ENCODE results near the gene LTBP4. TPM values are rescaled to one million over a fixed set of nuclear protein-coding genes. Genes with fewer than 3 reads are reported as not detected.

Gene LTBP4
- total and polyA plus RNA-seq, 10 donors = 26.5 to 197 (median 148) TPM

DNA sequence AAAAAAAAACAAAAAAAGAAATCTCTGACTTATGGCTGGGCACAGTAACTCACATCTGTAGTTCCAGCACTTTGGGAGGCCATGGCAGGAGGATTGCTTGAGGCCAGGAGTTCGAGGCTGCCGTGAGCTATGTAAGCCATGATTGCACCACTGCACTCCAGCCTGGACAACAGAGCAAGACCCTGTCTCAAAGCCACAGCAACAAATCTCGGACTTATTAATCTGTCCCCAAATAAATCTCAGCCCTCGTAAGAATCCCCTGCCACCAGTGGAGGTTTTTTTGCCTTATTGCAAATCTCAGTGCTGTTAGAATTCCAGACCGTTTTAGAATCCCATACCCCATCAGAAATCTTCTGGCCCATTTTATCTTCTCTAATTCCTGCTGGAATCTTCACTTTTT is 19.6 kb upstream of the LTBP4 start:
- H3K4me3 ChIP-seq = no peak overlapping the region
- no peaks in the 10 kb centered on the region for H3K9me3 ChIP-seq
- peak overlapping the region in 2 of 8 donors; percentile 93 to 97 for H3K27ac ChIP-seq
- H3K27me3 ChIP-seq (replicated peaks in 1 of 7) = no peaks in the 10 kb centered on the region
- H3K36me3 ChIP-seq = peaks cover 7 to 87% (median 72%) of the 10 kb centered on the region in 6 donors
- TF ChIP-seq POLR2AphosphoS5 (IDR thresholded peaks at IDR 0.05) (no peak), POLR2A (IDR thresholded peaks at IDR 0.05) (no peak)
- TF ChIP-seq, protein P1, sequence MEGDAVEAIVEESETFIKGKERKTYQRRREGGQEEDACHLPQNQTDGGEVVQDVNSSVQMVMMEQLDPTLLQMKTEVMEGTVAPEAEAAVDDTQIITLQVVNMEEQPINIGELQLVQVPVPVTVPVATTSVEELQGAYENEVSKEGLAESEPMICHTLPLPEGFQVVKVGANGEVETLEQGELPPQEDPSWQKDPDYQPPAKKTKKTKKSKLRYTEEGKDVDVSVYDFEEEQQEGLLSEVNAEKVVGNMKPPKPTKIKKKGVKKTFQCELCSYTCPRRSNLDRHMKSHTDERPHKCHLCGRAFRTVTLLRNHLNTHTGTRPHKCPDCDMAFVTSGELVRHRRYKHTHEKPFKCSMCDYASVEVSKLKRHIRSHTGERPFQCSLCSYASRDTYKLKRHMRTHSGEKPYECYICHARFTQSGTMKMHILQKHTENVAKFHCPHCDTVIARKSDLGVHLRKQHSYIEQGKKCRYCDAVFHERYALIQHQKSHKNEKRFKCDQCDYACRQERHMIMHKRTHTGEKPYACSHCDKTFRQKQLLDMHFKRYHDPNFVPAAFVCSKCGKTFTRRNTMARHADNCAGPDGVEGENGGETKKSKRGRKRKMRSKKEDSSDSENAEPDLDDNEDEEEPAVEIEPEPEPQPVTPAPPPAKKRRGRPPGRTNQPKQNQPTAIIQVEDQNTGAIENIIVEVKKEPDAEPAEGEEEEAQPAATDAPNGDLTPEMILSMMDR (IDR thresholded peaks at IDR 0.05 in 8 of 11, conservative IDR thresholded peaks at IDR 0.05 in 3 of 11) = no peak
- peaks cover 5 to 82% (median 31%) of the 10 kb centered on the region in 6 donors for H3K4me1 ChIP-seq
- no peak for DNase-seq
- 94 to 99% (median 97%) methylated on average over 5 of the region's 5 CpGs for WGBS, 5 donors
- intact Hi-C loops (cut with DNase I; ENCODE audit: low total_unique reads) = no loop called here

DNA sequence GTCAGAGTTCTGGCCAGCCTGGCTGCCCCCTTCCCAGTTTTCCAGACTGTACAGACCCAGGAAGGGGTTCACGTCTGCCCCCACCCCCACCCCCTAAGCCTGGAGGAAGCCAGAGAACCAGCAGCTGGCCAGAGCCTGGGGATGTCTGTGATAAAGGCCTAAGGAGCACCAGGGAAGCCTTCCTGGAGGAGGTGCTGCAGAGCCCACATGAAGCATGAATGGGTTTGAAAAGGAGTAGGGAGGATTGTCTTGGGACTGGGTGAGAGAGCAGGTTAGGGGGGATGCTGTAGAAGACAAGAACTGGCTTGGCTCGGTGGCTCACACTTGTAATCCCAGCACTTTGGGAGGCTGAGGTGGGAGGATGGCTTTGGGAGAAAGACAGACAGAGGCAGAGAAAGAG is 18.7 kb upstream of the LTBP4 start:
- Histone ChIP-seq H3K27ac (peak overlapping the region in 1 of 8 donors; percentile 31), H3K27me3 (replicated peaks in 1 of 7) (no peaks in the 10 kb centered on the region), H3K9me3 (no peaks in the 10 kb centered on the region), H3K4me1 (peaks cover 2 to 84% (median 27%) of the 10 kb centered on the region in 6 donors), H3K4me3 (no peak overlapping the region), H3K36me3 (peaks cover 7 to 96% (median 81%) of the 10 kb centered on the region in 6 donors)
- 87 to 100% (median 93%) methylated on average over 1 to 2 of the region's 2 CpGs for WGBS, 5 donors
- intact Hi-C loops (cut with DNase I; ENCODE audit: low total_unique reads) = no loop called here
- TF ChIP-seq POLR2AphosphoS5 (IDR thresholded peaks at IDR 0.05) (no peak), POLR2A (IDR thresholded peaks at IDR 0.05) (no peak)
- TF ChIP-seq, protein P1 (IDR thresholded peaks at IDR 0.05 in 8 of 11, conservative IDR thresholded peaks at IDR 0.05 in 3 of 11) = no peak
- no peak for DNase-seq

DNA sequence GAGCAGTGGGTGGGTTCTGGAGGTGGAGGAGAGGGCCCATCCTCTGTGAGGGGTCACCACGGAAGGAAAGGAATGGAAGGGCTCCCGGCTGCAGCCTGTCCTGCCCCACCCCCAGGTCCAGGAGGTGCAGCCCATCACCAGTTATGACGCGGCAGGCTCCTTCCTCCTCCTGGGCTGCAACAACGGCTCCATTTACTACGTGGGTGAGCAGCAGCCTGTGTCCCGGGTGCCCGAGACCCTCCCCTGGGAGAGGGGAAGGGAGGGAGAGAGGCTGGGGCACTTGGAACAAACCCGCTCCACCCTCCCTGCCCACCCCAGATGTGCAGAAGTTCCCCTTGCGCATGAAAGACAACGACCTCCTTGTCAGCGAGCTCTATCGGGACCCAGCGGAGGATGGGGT is 17.9 kb upstream of the LTBP4 start:
- Histone ChIP-seq H3K4me3 (no peak overlapping the region), H3K27ac (peak overlapping the region in 1 of 8 donors; percentile 91), H3K36me3 (peaks cover 7 to 100% (median 86%) of the 10 kb centered on the region in 6 donors), H3K4me1 (peaks cover 0 to 76% (median 19%) of the 10 kb centered on the region in 6 donors), H3K9me3 (no peaks in the 10 kb centered on the region), H3K27me3 (replicated peaks in 1 of 7) (no peaks in the 10 kb centered on the region)
- DNase-seq = no peak
- TF ChIP-seq POLR2AphosphoS5 (IDR thresholded peaks at IDR 0.05) (peak in 2 of 3 donors; percentile 20 to 61), POLR2A (IDR thresholded peaks at IDR 0.05) (no peak)
- intact Hi-C loops (cut with DNase I; ENCODE audit: low total_unique reads) = no loop called here
- 83 to 91% (median 86%) methylated on average over 11 to 14 of the region's 14 CpGs for WGBS, 5 donors

DNA sequence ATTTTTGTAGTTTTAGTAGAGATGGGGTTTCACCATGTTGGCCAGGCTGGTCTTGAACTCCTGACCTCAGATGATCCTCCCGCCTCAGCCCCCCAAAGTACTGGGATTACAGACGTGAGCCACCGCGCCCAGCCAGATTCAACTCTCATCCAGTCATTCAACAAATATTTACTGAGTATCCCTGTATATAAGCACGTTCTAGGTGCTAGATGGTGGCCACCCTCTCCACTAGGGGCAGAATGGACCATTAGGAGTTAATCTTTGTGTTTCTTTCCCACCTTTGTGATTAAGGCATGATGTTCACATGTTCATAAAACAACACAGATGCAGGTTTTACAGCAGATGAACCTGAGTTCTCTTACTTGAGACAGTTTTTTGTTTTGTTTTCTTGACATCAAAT is 17.2 kb upstream of the LTBP4 start:
- Histone ChIP-seq H3K4me1 (peaks cover 0 to 69% (median 12%) of the 10 kb centered on the region in 6 donors), H3K36me3 (peaks cover 7 to 100% (median 88%) of the 10 kb centered on the region in 6 donors), H3K4me3 (no peak overlapping the region), H3K27ac (peak overlapping the region in 2 of 8 donors; percentile 87 to 91), H3K9me3 (no peaks in the 10 kb centered on the region), H3K27me3 (replicated peaks in 1 of 7) (no peaks in the 10 kb centered on the region)
- 83 to 91% (median 88%) methylated on average over 5 of the region's 5 CpGs for WGBS, 5 donors
- TF ChIP-seq POLR2AphosphoS5 (IDR thresholded peaks at IDR 0.05) (no peak), POLR2A (IDR thresholded peaks at IDR 0.05) (no peak)
- TF ChIP-seq, protein P1 (IDR thresholded peaks at IDR 0.05 in 8 of 11, conservative IDR thresholded peaks at IDR 0.05 in 3 of 11) = no peak
- peak; percentile 38 for DNase-seq
- intact Hi-C loops (cut with DNase I; ENCODE audit: low total_unique reads) = no loop called here

Data from spleen (tissue), 11 donors.